Endometrial microvascular endothelial cells (primary cell): ENCODE data around the gene PGA3. TPM values are rescaled to one million over a fixed set of nuclear protein-coding genes. Genes with fewer than 3 reads are reported as not detected.
"Not testable (repeated sequence)": the region's sequence is repeated elsewhere in the genome, so short reads cannot be mapped to it uniquely, and the experiment has no call there.

Experiments
- in situ Hi-C: cut with HindIII; loops from 2 replicates; pipeline ENCODE4 v1.10.0; 2017; ENCODE audit warnings: low sequenced_read_pairs, low pct_unique_long_range_greater_than_20kb; ENCODE audit errors: inconsistent ontology term
- total RNA-seq: library from RNA; depleted of rRNA; stranded (reverse); fragments of >200 nt; gene quantifications from one replicate; pipeline ENCODE4 v1.2.3, GENCODE V29; 2015; ENCODE audit errors: inconsistent ontology term

The PGA3 gene
- total RNA-seq, 1 donor from 2014 or later, result not detected

DNA sequence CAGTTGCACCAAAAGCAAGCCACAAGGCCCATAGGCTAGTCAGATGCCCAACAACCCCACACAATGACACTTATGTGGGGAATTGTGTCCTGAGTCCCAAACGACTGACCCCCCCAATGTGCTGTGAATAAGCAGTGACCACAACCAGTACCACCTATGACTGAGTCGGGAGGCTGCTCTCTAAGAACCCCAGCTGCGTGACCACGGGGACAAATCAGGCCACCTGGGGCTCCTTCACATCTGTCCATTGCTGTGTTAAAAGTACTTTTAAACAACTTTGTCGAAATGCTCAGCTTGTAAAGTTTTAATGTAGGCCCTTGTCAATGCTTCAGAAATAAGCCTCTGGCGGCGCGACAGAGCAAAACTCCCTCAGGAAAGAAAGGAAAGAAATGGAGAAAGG, 37.0 kb downstream of the PGA3 start:
- in situ Hi-C loops, result not testable (repeated sequence)

DNA sequence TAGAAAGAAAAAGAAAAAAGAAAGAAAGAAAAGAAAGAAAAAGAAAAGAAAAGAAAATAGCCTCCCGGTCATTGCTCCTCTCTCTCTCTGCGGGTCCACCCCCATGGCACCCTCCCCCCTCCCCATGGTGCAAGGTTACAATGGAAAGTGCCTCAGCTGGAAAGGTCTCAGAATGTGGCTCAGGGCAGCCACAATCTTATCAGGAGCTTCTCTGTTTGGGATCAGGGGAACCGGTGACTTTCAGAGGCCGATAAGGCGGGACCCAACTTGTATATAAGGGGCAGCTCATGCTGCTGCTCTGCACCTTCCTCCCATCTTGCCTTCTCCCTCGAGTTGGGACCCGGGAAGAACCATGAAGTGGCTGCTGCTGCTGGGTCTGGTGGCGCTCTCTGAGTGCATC, 37.6 kb downstream of the PGA3 start, which contains the start of gene PGA5:
PGA5 (plus strand) TSS at position 301 of the 400 bp plus-strand sequence; CDS start at position 353, 52 bp downstream.
- in situ Hi-C loops, result not testable (repeated sequence)

DNA sequence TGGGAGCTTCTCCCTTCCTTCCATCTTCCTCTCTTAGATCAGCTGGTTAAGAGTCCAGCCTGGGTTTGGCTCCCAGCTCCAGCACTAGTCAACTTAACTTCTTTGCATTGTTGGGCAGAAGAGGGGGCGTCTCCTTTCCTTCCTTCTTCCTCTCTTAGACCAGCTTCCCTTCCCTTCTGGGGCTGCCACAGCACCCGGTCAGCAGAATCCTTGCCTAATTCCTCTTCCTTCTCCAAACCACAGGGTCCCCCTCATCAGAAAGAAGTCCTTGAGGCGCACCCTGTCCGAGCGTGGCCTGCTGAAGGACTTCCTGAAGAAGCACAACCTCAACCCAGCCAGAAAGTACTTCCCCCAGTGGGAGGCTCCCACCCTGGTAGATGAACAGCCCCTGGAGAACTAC, 38.2 kb downstream of the PGA3 start:
- in situ Hi-C loops, result not testable (repeated sequence)

DNA sequence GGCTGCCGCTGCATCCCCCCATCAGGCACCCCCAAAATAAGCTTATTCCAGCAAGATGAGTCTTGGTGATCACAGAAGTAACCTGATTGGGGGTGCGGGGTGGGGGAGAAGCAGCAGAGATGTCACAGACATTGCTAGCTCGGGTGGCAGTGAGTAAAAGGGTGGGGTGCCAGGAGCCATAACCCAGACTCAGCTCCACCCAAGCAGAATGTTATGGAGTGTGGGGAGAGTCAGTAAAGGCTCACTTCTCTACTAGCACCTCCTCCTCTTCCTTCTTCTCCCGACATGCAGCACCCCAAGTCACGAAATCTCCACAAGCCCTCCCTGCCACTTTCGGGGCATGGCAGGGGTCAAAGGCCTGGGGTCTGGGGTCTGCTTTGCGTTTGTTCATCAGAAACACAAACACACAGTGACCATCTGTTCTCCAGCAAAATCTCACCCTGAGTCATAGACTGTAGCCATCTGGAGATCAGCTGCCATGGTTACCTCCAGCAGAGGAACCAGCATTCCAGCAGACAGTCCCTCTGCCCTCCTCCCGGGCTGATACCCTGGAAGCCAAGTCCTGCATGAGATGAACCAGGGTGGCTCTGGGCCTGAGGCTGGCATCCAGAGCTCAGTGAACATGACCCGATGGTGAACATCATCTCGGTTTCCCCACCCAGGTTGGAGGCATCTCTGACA, 42.1 kb downstream of the PGA3 start:
- in situ Hi-C loops, result not testable (repeated sequence)

DNA sequence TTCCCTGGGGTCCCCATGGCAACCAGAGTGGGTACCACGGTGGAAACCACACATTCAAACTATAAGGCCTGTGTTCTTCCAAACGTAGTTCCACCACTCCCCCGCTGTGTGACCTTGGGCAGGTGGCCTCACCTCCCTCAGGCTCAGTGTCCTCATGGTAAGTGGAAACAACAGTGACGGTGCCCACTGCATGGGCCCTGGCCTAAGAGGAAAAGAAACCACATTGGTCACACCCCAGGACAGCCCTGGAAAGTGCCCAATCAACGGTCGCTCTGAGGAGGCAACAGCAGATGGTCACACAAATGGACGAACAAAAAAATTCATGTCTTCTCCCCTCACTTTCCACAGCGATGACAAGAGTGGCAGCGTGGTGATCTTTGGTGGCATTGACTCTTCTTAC, 44.8 kb downstream of the PGA3 start:
- in situ Hi-C loops, result not testable (repeated sequence)

DNA sequence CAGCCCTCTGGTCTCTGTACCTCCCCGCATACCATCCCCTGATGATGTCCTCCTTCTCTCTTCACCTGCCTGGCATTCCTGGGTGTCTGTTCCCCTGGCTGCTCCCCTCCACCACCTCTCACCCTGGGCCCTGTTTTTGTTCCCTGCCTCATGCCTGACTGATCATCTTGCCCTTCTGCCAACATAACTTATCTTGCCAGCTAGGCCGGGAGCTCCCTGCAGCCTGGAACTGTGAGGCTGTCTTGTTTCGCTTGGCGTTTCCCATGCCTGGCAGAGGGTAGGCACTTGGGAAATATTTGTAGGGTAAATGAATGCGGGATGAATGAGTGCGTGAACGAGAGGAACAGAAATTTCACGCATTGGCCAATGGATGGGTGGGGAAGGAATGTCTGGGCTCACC, 45.9 kb downstream of the PGA3 start:
- in situ Hi-C loops, result not testable (repeated sequence)

DNA sequence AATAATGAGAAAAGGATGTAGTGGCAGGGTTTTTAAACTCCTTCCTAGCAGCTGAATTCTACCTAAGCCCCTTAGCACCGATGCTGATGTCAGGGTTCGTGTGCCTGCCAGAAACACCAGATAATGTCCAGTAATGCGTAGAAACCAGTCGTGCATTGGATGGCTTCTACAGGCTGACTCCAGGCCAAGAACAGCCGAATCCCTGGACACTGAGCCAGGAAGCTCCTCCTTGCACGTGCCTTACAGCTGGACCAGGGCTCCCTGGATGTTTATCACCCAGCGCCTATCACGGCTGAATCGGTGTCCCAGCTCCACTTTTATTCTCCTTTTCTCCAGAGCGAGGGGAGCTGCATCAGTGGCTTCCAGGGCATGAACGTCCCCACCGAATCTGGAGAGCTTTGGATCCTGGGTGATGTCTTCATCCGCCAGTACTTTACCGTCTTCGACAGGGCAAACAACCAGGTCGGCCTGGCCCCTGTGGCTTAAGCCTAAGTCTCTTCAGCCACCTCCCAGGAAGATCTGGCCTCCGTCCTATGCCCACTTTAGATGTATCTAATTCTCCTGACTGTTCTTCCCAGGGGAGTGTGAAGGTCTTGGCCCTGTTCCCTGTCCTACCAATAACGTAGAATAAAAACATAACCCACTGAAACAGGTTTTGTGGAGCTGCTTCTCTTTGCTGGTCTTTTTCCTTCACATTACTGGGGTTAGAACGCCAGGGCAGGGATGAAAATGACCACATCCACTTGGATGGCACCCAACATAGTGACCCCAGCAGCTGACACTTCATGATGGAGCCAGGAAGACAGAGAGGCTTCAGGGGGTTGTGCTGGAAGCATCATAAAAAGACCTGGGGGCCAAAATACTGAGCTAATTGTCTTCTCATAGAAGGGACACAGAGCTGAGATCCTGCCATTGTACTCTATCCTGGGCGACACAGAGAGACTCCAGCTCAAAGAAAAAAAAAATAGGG, 47.8 kb downstream of the PGA3 start:
- in situ Hi-C loops, result not testable (repeated sequence)

DNA sequence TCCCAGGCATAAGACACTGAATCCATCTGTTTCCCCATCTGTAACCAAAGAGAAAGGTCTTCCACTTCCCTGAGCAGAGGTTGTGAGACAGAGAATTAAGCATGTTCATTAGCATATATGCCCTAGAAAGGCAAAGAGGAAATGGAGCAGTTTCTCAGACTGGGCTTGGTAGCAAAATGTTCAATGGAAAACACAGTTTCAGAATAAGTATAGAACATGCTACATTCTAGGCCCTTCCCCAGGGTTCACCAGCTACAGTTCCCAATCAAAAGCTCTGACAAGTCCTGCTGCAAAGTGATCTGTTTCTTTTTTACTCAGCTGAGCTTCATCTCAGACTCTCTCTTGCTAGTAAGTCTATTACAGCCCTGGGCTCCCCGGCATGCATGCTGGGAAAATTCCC, 49.0 kb downstream of the PGA3 start:
- in situ Hi-C loops, result not testable (repeated sequence)

DNA sequence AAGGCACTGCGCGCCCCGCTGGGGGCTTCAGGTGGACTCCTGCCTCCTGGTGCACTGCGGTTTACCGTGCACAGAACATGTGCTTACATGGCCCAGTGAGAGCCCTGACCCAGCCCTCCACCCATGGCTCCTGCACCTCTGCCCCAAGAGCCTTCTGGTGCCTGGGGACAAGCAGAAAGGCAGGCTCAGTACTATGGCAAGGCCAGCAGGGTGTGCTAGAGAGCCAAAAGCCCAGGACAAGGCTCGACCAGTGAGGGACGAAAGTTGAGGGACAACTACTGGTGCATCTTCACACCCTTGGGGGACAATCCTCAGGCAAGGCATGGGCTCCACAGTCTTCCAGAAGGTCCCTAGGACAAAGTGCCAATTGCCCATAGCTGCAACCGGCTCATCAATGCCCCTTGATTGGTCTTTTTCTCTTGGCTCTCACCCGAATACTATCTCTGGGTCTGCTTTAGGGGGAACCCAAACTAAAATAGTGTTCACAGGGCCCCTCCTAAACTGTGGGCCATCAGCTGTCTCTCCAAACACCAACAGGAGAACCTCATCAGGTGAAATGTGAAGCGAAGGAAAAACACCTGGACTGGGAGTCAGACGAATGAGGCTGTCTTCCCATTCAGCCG, 51.2 kb downstream of the PGA3 start:
- in situ Hi-C loops, result no loop called here

DNA sequence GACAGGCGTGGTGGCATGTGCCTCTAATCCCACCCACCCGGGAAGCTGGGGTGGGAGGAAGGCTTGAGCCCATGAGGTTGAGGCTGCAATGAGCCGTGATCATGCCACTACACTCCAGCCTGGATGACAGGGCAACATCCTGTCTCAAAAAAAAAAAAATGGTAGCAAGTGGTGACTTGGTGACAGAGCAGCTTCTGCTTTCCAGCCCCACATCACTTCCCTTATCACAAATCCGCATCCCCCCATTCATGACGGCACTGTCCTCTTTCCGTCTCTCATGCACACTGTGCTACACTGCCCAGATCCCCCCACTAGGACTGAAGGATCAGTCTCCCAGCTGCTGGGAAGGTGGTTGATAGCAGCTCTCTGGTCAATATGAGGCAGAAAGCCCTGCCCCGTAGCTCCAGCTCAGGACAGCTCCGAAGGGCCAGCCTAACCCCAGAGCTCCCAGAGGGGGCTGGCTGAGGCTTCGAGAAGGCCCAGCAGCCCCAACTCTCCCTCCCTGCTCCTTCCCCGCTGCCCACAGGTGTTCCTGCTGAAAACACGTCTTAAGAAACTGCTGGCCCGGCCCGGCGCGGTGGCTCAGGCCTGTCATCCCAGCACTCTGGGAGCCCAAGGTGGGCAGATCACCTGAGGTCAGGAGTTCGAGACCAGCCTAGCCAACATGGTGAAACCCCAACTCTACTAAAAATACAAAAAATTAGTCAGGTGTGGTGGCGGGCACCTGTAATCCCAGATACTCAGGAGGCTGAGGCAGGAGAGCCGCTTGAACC, 53.6 kb downstream of the PGA3 start:
- in situ Hi-C loops, result no loop called here

DNA sequence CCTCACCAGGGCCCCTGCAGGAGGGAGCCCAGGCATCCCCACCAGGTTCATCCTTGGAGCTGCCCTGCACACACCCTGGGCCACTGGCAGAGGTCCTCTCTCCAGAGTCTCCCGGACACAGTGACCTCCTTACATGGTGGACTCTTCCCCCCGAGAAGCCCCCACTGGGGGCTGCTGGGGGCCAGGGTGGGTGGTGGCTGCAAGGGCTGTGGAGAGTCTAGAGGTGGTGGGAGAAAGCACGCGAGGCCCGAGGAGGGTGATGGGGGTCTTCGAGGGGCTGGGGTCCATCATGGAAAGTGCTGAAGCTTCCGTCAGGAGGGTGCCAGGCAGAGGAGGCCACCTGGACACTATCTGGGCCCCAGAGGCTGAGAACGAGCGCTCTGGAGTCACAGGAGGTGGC, 55.2 kb downstream of the PGA3 start:
- in situ Hi-C loops, result no loop called here

DNA sequence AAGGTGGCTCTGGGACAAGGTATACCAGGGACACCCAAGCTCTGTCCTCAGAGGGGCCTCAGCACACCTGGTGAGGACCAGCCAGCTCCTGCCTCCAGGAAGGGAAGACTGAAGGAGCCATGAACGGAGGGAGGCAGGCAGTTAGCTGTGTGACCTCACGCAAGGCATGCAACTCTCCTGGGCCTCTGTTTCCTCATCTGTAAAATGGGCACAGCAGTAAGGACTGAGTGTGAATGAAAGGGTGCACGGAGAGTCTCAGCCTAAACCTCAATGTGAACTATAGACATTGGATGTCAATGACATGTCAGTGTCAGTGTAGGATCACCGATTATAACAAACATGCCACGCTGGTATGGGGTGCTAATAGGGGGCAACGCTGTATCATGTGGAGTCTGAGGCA, 56.0 kb downstream of the PGA3 start:
- in situ Hi-C loops, result no loop called here

Other genes starting within 250 kb of the PGA3 start
- not detected for gene CD6, start 231.8 kb upstream of the PGA3 start, total RNA-seq
- gene CD5, start 101.0 kb upstream of the PGA3 start, total RNA-seq, result not detected
- 20.4 TPM for gene VPS37C, start 42.1 kb upstream of the PGA3 start, total RNA-seq
- not detected for gene PGA4, start 18.8 kb downstream of the PGA3 start, total RNA-seq
- not detected for gene PGA5, start 37.7 kb downstream of the PGA3 start, total RNA-seq
- gene VWCE, start 91.8 kb downstream of the PGA3 start, total RNA-seq, result 6.6 TPM
- gene DDB1, start 129.6 kb downstream of the PGA3 start, total RNA-seq, result 222 TPM
- gene TKFC, start 129.7 kb downstream of the PGA3 start, total RNA-seq, result 30.4 TPM
- 79.1 TPM for gene CYB561A3, start 158.4 kb downstream of the PGA3 start, total RNA-seq
- 20.2 TPM for gene TMEM138, start 158.9 kb downstream of the PGA3 start, total RNA-seq
- gene TMEM216, start 189.1 kb downstream of the PGA3 start, total RNA-seq, result 17.0 TPM
- 33.3 TPM for gene CPSF7, start 226.5 kb downstream of the PGA3 start, total RNA-seq
- gene SDHAF2, start 226.6 kb downstream of the PGA3 start, total RNA-seq, result 103 TPM